SK-N-MC (cell line): ENCODE results near the gene ZNF236.
"Not testable (repeated sequence)": the region's sequence is repeated elsewhere in the genome, so short reads cannot be mapped to it uniquely, and the experiment has no call there.

Experiments used
- DNase-seq: peaks from one replicate; pipeline ENCODE4 v3.0.0-alpha.2; 2011; ENCODE audit warnings: low read depth, low spot score
- H3K27ac ChIP-seq: fragments of 200-600 bp; sonication (generic); 2 replicates; pipeline ENCODE4 v1.5.1; 2016; ENCODE audit warnings: mixed run types
- H3K36me3 ChIP-seq: fragments of 200-600 bp; sonication (generic); 2 replicates; pipeline ENCODE4 v1.6.1; 2017; ENCODE audit warnings: antibody characterized with exemption, low read length, mixed read lengths; ENCODE audit not compliant: insufficient read depth
- H3K4me3 ChIP-seq: fragments of 200-600 bp; sonication (generic); 2 replicates; pipeline ENCODE4 v1.5.1; 2016
- H3K9ac ChIP-seq: fragments of 200-600 bp; sonication (generic); 2 replicates; pipeline ENCODE4 v1.8.0; 2017; ENCODE audit warnings: mixed run types, mixed read lengths; ENCODE audit not compliant: insufficient read length
- H3K9me3 ChIP-seq: fragments of 200-600 bp; sonication (generic); 2 replicates; pipeline ENCODE4 v1.6.1; 2017; ENCODE audit warnings: low read depth, mild to moderate bottlenecking, antibody characterized with exemption, low read length, moderate library complexity, mixed read lengths
- EZH2 ChIP-seq: fragments of 200-600 bp; sonication (generic); IDR thresholded peaks from one replicate; pipeline ENCODE4 v1.6.1; 2017; ENCODE audit warnings: antibody characterized with exemption
- FOXP2 ChIP-seq: optimal IDR thresholded peaks from 2 replicates; pipeline ENCODE3; 2011; ENCODE audit warnings: mild to moderate bottlenecking, moderate library complexity; ENCODE audit not compliant: insufficient read depth; ENCODE audit errors: extremely low read length, control extremely low read depth
- POLR2AphosphoS5 ChIP-seq: IDR thresholded peaks from 2 replicates; pipeline ENCODE4 v1.6.1; 2012; ENCODE audit warnings: mild to moderate bottlenecking, low read depth, low read length, borderline replicate concordance

Gene ZNF236

DNA sequence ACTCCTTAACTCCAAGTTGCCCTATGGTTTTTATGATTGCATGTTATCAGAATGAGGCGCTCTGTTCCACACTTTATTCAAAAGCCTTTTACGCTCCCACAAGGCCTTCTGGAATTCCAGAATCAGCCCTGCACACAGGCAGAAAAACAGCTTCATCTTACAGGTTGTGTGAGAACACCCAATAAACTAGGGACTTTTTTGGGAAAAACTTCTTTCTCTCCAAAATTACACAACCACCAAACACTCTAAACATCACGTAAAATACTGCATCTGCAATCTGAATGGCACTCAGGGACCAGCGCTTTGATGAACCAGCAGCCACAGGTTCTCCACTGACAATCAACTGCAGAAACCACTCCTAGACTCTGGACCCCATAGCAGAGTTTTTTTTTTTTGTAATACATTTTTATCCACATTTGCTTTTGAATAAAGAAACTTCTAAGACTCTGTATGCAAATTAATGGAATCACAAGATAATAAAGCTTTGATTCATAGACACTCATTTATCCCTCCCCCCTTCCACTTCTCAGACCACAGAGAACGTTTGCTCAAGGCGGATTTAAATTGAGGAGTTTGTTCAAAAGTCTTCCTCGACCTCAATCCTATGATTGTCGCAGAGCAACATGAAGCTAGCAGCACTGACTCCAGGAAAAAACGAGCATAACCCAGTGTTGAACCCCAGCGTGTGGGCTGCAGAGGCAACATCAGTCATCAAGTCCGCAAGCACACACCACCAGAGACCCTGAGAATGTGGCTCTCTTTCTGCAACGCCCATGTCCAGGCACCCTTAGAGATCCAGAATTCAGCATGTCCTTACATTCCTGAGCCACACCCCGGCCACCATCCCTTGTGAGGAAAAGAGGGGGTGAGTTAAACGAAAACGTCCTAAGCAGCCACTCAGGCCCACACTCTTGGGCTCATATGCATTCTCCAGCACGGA lies 193.7 kb downstream of the ZNF236 start:
- no peak for DNase-seq
- H3K36me3 ChIP-seq = no peaks in the 10 kb centered on the region

GRCh38 chr18:77016936-77017335 lies 194.6 kb downstream of the ZNF236 start:
- Histone ChIP-seq H3K27ac (no peak overlapping the region), H3K4me3 (no peak overlapping the region), H3K9ac (no peak overlapping the region), H3K9me3 (no peaks in the 10 kb centered on the region), H3K36me3 (no peaks in the 10 kb centered on the region)
- TF ChIP-seq EZH2 (no peak), POLR2AphosphoS5 (no peak), FOXP2 (no peak)
- DNase-seq = no peak

More for the DNA sequence above, 193.7 kb downstream of the ZNF236 start:
- no peak overlapping the region for H3K27ac ChIP-seq
- no peaks in the 10 kb centered on the region for H3K9me3 ChIP-seq
- H3K9ac ChIP-seq = no peak overlapping the region
- H3K4me3 ChIP-seq = no peak overlapping the region
- TF ChIP-seq EZH2 (no peak), FOXP2 (no peak), POLR2AphosphoS5 (no peak)

- Histone ChIP-seq H3K36me3 (no peaks in the 10 kb centered on the region), H3K4me3 (no peak overlapping the region), H3K9me3 (no peaks in the 10 kb centered on the region), H3K9ac (no peak overlapping the region), H3K27ac (no peak overlapping the region)
- no peak for DNase-seq
- TF ChIP-seq EZH2 (no peak), FOXP2 (no peak)
Measured at GRCh38 chr18:77017355-77017754, 195.0 kb downstream of the ZNF236 start.

DNA sequence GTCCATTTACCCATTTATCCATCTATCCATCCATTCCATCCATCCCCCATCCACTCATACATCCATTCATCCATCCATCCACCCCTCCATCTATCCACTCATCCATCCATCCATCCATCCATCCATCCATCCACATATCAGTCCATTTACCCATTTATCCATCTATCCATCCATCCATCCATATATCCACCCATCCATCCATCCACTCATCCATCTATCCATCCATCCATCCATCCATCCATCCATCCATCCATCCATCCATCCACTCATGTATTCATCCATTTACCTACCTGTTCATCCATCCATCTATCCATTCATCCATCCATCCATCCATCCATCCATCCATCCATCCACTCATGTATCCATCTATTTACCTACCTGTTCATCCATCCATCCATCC lies 196.3 kb downstream of the ZNF236 start:
- H3K9ac ChIP-seq, DNase-seq, H3K4me3 ChIP-seq, H3K27ac ChIP-seq, H3K36me3 ChIP-seq, H3K9me3 ChIP-seq: not testable (repeated sequence)

- Histone ChIP-seq H3K9ac (no peak overlapping the region), H3K4me3 (no peak overlapping the region), H3K27ac (no peak overlapping the region), H3K9me3 (no peaks in the 10 kb centered on the region), H3K36me3 (no peaks in the 10 kb centered on the region)
- no peak for TF ChIP-seq EZH2
- TF ChIP-seq FOXP2 = no peak
- TF ChIP-seq POLR2AphosphoS5 = no peak
- no peak for DNase-seq
Measured at GRCh38 chr18:77019641-77020040, 197.3 kb downstream of the ZNF236 start.
